Middle frontal gyrus (tissue), 1 donor: ENCODE measurements around the gene RHBDL3.
A peak's percentile ranks its signal among the peaks of the same experiment; 100 is the strongest.
"Not testable (repeated sequence)": the region's sequence is repeated elsewhere in the genome, so short reads cannot be mapped to it uniquely, and the experiment has no call there.

Source experiments
- DNase-seq: peaks from one replicate; pipeline ENCODE4 v3.0.0-alpha.2; 2015; ENCODE audit warnings: low spot score; ENCODE audit errors: extremely low spot score

The RHBDL3 gene

DNA sequence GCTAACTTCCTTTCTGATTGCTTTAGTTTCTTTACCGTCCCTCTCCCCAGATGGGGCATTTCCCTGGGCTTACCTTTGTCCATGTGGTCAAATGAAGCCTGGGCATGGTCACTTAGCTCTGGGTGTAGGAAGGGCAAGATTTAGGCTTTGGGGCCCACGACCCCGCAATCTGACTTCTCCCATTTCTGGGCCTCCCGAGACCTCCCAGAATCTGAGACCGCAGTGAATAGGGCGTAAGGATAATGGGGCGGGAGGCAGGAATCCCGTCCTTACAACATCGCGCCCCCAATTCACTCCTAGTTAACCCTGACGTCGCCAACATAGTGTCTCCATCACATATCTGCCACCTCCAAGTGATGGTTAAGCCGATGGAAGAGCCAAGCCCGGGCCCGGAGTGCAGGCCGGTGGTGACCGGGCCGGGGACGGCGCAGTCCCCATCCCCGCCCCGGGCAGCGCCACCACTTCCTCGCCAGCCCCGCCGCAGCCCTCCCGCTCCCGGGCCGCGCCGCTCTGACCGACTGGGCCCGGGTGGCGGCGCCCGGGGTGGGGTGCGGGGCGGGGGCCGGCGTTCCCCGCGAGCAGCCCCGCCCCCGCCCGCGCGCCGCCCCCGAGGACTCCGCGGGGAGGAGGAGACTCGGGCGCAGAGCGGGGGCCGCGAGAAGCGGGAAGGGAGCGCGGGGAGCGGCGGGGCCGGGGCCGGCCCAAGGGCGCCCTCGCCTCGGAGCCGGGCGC is at the start of gene RHBDL3:
RHBDL3 (plus strand) TSS at position 641 of the 732 bp plus-strand sequence. CDS start 358 bp downstream, outside the sequence.
- DNase-seq: no peak

DNA sequence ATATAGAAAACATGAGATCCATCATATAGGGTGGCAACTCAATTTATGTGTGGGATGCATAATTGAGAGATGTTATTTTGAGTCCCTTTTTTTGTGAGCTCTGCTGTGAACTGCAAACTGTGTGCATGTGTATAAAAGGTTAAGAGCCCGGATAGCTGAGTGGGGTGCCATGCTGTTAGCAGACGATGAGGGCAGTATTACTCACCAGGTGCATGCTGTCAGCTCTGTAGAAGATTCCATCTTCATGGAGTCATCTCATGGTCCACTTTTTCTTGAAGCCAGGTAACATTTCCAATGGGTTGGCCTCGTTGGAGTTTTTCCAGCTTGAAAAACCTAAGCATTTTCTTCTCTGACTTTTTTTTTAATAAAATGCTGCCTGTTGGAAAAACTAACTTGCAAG is 43.0 kb upstream of the RHBDL3 start:
- DNase-seq: no peak

GRCh38 chr17:32223703-32224102 is 41.9 kb upstream of the RHBDL3 start:
- DNase-seq: no peak

DNA sequence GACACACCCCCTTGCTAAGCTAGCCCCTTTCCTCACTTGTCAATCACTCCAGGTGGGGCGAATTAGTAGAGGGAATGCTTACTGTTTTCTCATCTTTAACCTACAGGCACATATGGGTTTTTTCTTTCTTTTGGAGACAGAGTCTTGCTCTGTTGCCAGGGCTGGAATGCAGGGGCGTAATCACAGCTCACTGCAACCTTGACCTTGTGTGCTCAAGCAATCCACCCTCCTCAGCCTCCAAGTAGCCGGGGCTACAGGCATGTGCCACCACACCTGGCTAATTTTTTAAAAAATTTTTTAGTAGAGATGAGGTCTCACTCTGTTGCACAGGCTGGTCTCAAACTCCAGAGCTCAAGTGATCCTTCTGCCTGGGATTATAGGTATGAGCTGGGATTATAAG is 38.7 kb upstream of the RHBDL3 start:
- no peak for DNase-seq

- DNase-seq: no peak
Measured at GRCh38 chr17:32227910-32228309, 37.7 kb upstream of the RHBDL3 start.

- DNase-seq: no peak
Measured at GRCh38 chr17:32235588-32235987, 30.0 kb upstream of the RHBDL3 start.

DNA sequence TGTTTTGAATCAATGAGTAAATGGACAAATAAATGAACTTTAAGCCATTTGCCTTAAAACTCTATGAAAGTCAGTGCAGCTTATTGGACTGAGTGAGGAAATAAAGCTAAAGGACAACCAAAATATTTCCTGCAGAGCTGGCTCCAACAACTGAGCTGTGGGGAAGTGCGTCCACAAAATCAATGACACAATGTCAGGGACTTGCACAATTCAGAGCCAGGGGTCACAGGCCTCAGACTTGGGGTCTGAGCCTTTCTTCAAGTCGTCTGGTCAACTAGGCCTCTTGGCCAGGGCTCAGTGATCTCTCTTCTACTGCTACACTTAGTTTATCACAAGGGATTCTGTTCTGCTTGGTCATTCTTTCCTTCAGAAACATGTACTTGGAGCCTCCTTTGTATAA is 26.2 kb upstream of the RHBDL3 start:
- DNase-seq: no peak

- DNase-seq: no peak
Measured at GRCh38 chr17:32240750-32241149, 24.9 kb upstream of the RHBDL3 start.

DNA sequence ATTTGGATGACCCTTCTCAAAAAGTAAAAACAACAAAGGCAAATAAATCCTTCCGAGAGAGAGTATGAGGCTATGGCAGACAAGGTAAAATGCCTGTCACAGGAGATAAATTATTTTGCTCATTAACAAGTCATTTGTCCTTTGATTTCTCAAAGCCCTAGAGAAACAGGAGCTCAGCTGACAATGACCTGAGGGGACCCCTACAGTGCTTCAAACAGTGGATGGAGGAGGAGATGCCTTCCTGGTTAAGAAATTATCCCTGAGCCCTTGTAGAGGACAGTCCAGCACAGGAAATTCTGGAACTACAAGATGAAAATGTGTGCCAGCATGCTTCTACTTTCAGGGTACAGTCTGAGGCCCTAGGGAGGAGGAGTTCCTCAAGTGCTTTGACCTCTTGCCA is 24.0 kb upstream of the RHBDL3 start:
- no peak for DNase-seq

- no peak for DNase-seq
Measured at GRCh38 chr17:32249475-32249874, 16.2 kb upstream of the RHBDL3 start.

DNA sequence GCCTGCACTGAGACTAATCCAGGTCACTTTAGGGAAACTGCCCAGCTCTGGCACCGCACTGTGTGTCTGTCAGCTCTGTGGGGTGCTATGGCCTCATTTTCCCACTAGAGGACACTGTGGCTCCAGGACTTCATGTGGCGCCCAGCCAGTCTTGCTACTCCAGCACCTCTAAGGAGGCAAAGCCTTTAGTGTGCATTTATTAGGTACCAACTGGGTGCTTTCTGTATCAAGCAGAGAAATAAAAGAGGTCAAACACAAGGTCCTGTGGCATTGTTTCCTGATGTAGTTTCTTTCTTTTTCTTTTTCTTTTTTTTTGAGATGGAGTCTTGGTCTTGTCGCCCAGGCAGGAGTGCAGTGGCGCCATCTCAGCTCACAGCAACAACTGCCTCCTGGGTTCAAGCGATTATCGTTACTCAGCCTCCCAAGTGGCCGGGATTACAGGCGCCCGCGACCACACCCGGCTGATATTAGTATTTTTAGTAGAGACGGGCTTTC is 12.5 kb upstream of the RHBDL3 start:
- DNase-seq: peak; percentile 64

GRCh38 chr17:32256012-32256700 is 9.5 kb upstream of the RHBDL3 start:
- no peak for DNase-seq

GRCh38 chr17:32256701-32257019 is 9.0 kb upstream of the RHBDL3 start:
- no peak for DNase-seq

- peak; percentile 29 for DNase-seq
Measured at GRCh38 chr17:32258383-32259140, 7.1 kb upstream of the RHBDL3 start.

DNA sequence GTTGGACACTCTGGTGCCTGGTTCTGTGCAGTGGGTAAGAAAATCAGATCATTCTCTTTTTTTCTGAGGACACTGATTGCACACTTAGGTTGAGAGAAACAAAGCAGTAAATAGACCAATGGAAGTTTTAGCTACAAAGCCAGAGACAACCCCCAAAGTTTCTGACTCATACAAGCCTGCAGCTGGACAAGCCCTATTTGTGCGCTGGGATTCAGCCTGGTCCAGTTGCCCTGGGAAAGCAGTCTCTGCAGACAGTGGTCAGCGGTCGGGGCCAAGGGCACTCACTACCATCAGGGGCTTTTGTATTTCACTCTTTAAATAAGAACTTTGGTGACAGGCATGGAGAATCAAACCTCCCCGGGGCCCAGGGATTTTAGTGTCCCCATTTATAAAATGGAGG is 6.0 kb upstream of the RHBDL3 start:
- DNase-seq: no peak

GRCh38 chr17:32261417-32261736 is 4.3 kb upstream of the RHBDL3 start:
- DNase-seq: no peak

- DNase-seq: no peak
Measured at GRCh38 chr17:32261936-32262510, 3.6 kb upstream of the RHBDL3 start.

- not testable (repeated sequence) for DNase-seq
Measured at GRCh38 chr17:32263515-32263914, 2.1 kb upstream of the RHBDL3 start.

- DNase-seq: peak; percentile 31
Measured at GRCh38 chr17:32264140-32264799, 1.4 kb upstream of the RHBDL3 start.

DNA sequence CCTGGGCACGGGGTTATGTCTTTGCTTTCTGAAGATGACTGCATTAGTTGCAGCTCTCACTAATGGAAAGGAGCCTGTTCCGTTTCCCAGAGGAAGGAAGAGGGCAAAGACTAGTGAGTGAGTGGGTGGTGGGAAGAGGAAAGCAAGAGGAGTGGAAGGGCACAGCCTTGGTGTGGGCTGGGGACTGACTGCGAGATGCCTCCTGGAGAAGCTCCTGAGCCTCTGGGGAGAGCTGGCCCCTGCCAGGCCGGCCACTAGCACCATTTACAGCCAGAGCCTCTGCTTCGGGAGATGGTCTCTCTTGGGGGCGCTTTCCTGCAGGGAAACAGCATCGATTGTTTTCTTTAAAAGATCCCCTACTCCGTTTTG is 825 bp upstream of the RHBDL3 start:
- DNase-seq: no peak

DNA sequence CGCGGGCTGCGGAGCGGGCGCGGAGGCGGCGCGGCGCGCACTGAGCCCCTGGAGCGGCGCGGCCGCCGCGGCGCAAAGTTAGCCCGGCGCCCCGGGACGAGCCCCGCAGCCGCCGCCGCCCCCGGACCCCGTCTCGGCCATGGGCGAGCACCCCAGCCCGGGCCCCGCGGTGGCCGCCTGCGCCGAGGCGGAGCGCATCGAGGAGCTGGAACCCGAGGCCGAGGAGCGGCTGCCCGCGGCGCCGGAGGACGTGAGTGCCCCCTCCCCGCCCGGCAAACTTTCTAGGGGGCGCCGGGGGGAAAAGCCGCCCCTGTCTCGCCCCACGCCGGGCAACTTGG is 388 bp downstream of the RHBDL3 start:
- DNase-seq: no peak
